GM12878 (cell line): Measurements from ENCODE around the gene RBBP5. TPM values are rescaled to one million over a fixed set of nuclear protein-coding genes. Genes with fewer than 3 reads are reported as not detected.

Experiments used
- ATAC-seq: fragments of 200-7000 bp; cut with Tn5 transposase; 3 replicates; pipeline ENCODE4 v1.9.1; 2020; ENCODE audit warnings: mild to moderate bottlenecking, moderate library complexity
- BruUV-seq: library from RNA; stranded (reverse); fragments of 400-500 nt; replicated peaks from 2 replicates; lab custom pipeline; 2021; lab: Mats Ljungman, UMichigan
- CTCF ChIA-PET: fragments of 300-600 bp; sonication (Branson Sonifier 250); formaldehyde crosslinking; extraction: SDS; loops from one replicate; lab custom pipeline; 2021; ENCODE audit warnings: inconsistent platforms; lab: Yijun Ruan, JAX
- POLR2A ChIA-PET: fragments of 350-600 bp; formaldehyde crosslinking; extraction: SDS; loops from one replicate; lab custom pipeline; 2021; ENCODE audit warnings: inconsistent platforms; lab: Charles Lee
- RAD21 ChIA-PET: fragments of 300-600 bp; sonication (Branson Sonifier 250); formaldehyde crosslinking; loops from one replicate; lab custom pipeline; 2023; ENCODE audit warnings: antibody characterized with exemption; ENCODE audit not compliant: unreplicated experiment; lab: Charles Lee
- SMC1A ChIA-PET: fragments of 300-600 bp; sonication (Branson Sonifier 250); formaldehyde crosslinking; loops from one replicate; lab custom pipeline; 2023; ENCODE audit not compliant: unreplicated experiment, uncharacterized antibody; lab: Charles Lee
- DNase-seq: peaks from one replicate; pipeline ENCODE4 v3.0.0-alpha.2; 2011; ENCODE audit warnings: low read depth, low spot score
- FAIRE-seq: peaks from 3 replicates; lab custom pipeline; 2011; peaks lifted over from hg19 to GRCh38; lab: Jason Lieb, UNC
- H2AFZ ChIP-seq: 2 replicates; pipeline ENCODE4 v1.6.0; 2011; ENCODE audit warnings: low read depth, low read length, control low read depth; ENCODE audit not compliant: control insufficient read depth
- H3K27ac ChIP-seq: 2 replicates; pipeline ENCODE4 v1.5.1; 2011; ENCODE audit warnings: control low read depth; ENCODE audit not compliant: control insufficient read depth, insufficient read depth
- H3K27me3 ChIP-seq, 2 experiments: replicated peaks in 1 of 2; 2 replicates each; pipeline versions ENCODE4 v1.6.0 to v1.6.1; 2011; ENCODE audit warnings: low read length in 1 of 2; ENCODE audit not compliant: control insufficient read depth in 2 of 2, insufficient read depth in 2 of 2
- H3K36me3 ChIP-seq, 2 experiments: 2 replicates each; pipeline ENCODE4 v1.5.1; 2011; ENCODE audit warnings: low read length in 1 of 2; ENCODE audit not compliant: control insufficient read depth in 2 of 2, insufficient read depth in 2 of 2
- H3K4me1 ChIP-seq: 2 replicates; pipeline ENCODE4 v1.6.1; 2011; ENCODE audit warnings: mild to moderate bottlenecking, low read length, moderate library complexity, mixed read lengths; ENCODE audit not compliant: control insufficient read depth, insufficient read depth
- H3K4me2 ChIP-seq: 2 replicates; pipeline ENCODE4 v1.6.0; 2011; ENCODE audit warnings: control low read depth; ENCODE audit not compliant: control insufficient read depth, insufficient read depth
- H3K4me3 ChIP-seq: fragments of 200-600 bp; sonication (generic); 2 replicates; pipeline ENCODE4 v1.5.1; 2016
- H3K79me2 ChIP-seq: 2 replicates; pipeline ENCODE4 v1.6.0; 2011; ENCODE audit warnings: low read length; ENCODE audit not compliant: control insufficient read depth, insufficient read depth
- H3K9ac ChIP-seq: 2 replicates; pipeline ENCODE4 v1.8.0; 2011; ENCODE audit warnings: low read length, control low read depth, mixed read lengths; ENCODE audit not compliant: control insufficient read depth, insufficient read depth
- H3K9me3 ChIP-seq: replicated peaks from 3 replicates; pipeline ENCODE4 v1.5.1; 2011; ENCODE audit warnings: mild to moderate bottlenecking, low read length; ENCODE audit not compliant: control insufficient read depth, insufficient read depth
- H4K20me1 ChIP-seq: 2 replicates; pipeline ENCODE4 v1.6.0; 2011; ENCODE audit not compliant: control insufficient read depth, insufficient read depth
- CREM ChIP-seq: IDR thresholded peaks from 2 replicates; pipeline ENCODE4 v1.6.1; 2014; ENCODE audit warnings: antibody characterized with exemption, low read depth
- EED ChIP-seq: sonication (generic); IDR thresholded peaks from 2 replicates; pipeline ENCODE4 v1.6.1; 2016; ENCODE audit warnings: antibody characterized with exemption, low read depth
- GATAD2B ChIP-seq: fragments of 450-650 bp; conservative IDR thresholded peaks from 2 replicates; pipeline ENCODE4 v1.6.1; 2017; ENCODE audit warnings: low read depth, mild to moderate bottlenecking, moderate library complexity
- LARP7 ChIP-seq: fragments of 450-650 bp; IDR thresholded peaks from 2 replicates; pipeline ENCODE4 v1.6.1; 2017; ENCODE audit warnings: mild to moderate bottlenecking
- MTA3 ChIP-seq: IDR thresholded peaks from 2 replicates; pipeline ENCODE4 v1.6.1; 2012; ENCODE audit warnings: low read length, inconsistent platforms, borderline replicate concordance
- PAX8 ChIP-seq: fragments of 450-650 bp; IDR thresholded peaks from 2 replicates; pipeline ENCODE4 v1.6.1; 2017; ENCODE audit warnings: mild to moderate bottlenecking, moderate library complexity
- POLR2AphosphoS5 ChIP-seq: IDR thresholded peaks from 2 replicates; pipeline ENCODE4 v1.6.1; 2011; ENCODE audit warnings: mild to moderate bottlenecking, low read length, inconsistent platforms
- SKIL ChIP-seq: fragments of 450-650 bp; IDR thresholded peaks from 2 replicates; pipeline ENCODE4 v1.6.1; 2017; ENCODE audit warnings: mild to moderate bottlenecking, low read depth, inconsistent platforms; ENCODE audit not compliant: poor library complexity, severe bottlenecking
- SRF ChIP-seq, 2 experiments: IDR thresholded peaks; 2 replicates each; pipeline ENCODE4 v1.6.1; 2011; ENCODE audit warnings: low read depth in 2 of 2, low read length in 2 of 2, mild to moderate bottlenecking in 1 of 2, moderate library complexity in 1 of 2
- ZBTB4 ChIP-seq: fragments of 450-650 bp; formaldehyde crosslinking; IDR thresholded peaks from 2 replicates; pipeline ENCODE4 v1.4.0; 2022; ENCODE audit warnings: mild to moderate bottlenecking, moderate library complexity
- WGBS: methylation state at CpG from one replicate; pipeline ENCODE4 v1.1.6; 2016; ENCODE audit warnings: low lambda C conversion rate; ENCODE audit not compliant: insufficient replicate concordance, insufficient coverage; ENCODE audit errors: missing lambda C conversion rate; 5-methylcytosine and 5-hydroxymethylcytosine counted together
- in situ Hi-C: fragments of 300-500 bp; cut with MboI; formaldehyde crosslinking; loops from 9 replicates; pipeline ENCODE4 v1.14.3; 2018; ENCODE audit warnings: mixed read lengths
- intact Hi-C: fragments of 100-400 bp; cut with micrococcal nuclease; formaldehyde crosslinking; loops from one replicate; pipeline ENCODE4 v1.14.2; 2022; ENCODE audit not compliant: unreplicated experiment
- polyA plus RNA-seq, 11 experiments: library from polyadenylated mRNA; depleted of rRNA in 4 of 11; unstranded in 6 of 11; stranded (reverse) in 5 of 11; fragments of >200 nt; fragmentation: Nextera tagmentation in 4 of 11; fragmentation: Illumina TruSeq in 1 of 11; extraction: Ambion mirVana in 4 of 11; extraction: Trizol in 1 of 11; gene quantifications; 1 replicate in 1 of 11; 2 replicates in 10 of 11; pipeline versions ENCODE4 v1.2.1 to v1.2.3, GENCODE V29; 2011 to 2016; ENCODE audit warnings: inconsistent platforms in 2 of 11, missing spikeins in 2 of 11, low read depth in 1 of 11
- total RNA-seq, 4 experiments: library from RNA; depleted of rRNA in 3 of 4; stranded (reverse); fragments of >200 nt in 3 of 4; fragmentation: Illumina TruSeq in 1 of 4; extraction: Trizol in 1 of 4; gene quantifications; 2 replicates each; pipeline versions ENCODE4 v1.2.1 to v1.2.3, GENCODE V29; 2013 to 2021
- TF ChIP-seq, protein P1 (sequence below): IDR thresholded peaks from 2 replicates; pipeline ENCODE4 v1.6.1; 2012; ENCODE audit warnings: low read length, inconsistent platforms
- TF ChIP-seq, protein P2 (sequence below): fragments of 450-650 bp; IDR thresholded peaks from 2 replicates; pipeline ENCODE4 v1.6.1; 2018; ENCODE audit warnings: mild to moderate bottlenecking, low read depth, moderate library complexity; ENCODE audit not compliant: partially characterized antibody

Gene RBBP5
- total and polyA plus RNA-seq, 10 of the 15 experiments (the other 5 are each of a cell fraction or from before 2014, with no cell fraction given): 10.0 to 20.6 (median 14.8) TPM

- intact Hi-C loops (no loop called here), in situ Hi-C loops (no loop called here)
- ChIA-PET SMC1A (no interaction called here), CTCF (interaction anchor here (0.6 to 8.9 kb wide), 4 partner anchors 12 to 67 kb away, joined by 3 to 65 read pairs (median 4); no protein-coding TSS in a partner anchor), RAD21 (interaction anchor here (0.9 kb wide), 1 partner anchor 255 kb away, joined by 3 read pairs; no protein-coding TSS in a partner anchor), POLR2A (no interaction called here)
- ATAC-seq (no peak), FAIRE-seq (no peak), DNase-seq (no peak)
- Histone ChIP-seq H3K4me2 (no peak overlapping the region), H3K27me3 (no peaks in the 10 kb centered on the region), H3K27ac (no peak overlapping the region), H3K9me3 (no peaks in the 10 kb centered on the region), H2AFZ (no peak overlapping the region), H3K4me1 (no peaks in the 10 kb centered on the region), H4K20me1 (no peaks in the 10 kb centered on the region), H3K4me3 (no peak overlapping the region), H3K36me3 (no peaks in the 10 kb centered on the region), H3K9ac (no peak overlapping the region), H3K79me2 (no peaks in the 10 kb centered on the region)
- WGBS: 64% methylated on average over 7 of the region's 7 CpGs
- BruUV-seq: no TSS peak
- TF ChIP-seq MTA3: no peak
- TF ChIP-seq PAX8: no peak
- TF ChIP-seq EED: no peak
- TF ChIP-seq CREM: no peak
- TF ChIP-seq LARP7: no peak
- TF ChIP-seq ZBTB4 (CRISPR knock-in tag): no peak
- TF ChIP-seq, protein P1, sequence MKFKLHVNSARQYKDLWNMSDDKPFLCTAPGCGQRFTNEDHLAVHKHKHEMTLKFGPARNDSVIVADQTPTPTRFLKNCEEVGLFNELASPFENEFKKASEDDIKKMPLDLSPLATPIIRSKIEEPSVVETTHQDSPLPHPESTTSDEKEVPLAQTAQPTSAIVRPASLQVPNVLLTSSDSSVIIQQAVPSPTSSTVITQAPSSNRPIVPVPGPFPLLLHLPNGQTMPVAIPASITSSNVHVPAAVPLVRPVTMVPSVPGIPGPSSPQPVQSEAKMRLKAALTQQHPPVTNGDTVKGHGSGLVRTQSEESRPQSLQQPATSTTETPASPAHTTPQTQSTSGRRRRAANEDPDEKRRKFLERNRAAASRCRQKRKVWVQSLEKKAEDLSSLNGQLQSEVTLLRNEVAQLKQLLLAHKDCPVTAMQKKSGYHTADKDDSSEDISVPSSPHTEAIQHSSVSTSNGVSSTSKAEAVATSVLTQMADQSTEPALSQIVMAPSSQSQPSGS: no peak
- TF ChIP-seq, protein P2, sequence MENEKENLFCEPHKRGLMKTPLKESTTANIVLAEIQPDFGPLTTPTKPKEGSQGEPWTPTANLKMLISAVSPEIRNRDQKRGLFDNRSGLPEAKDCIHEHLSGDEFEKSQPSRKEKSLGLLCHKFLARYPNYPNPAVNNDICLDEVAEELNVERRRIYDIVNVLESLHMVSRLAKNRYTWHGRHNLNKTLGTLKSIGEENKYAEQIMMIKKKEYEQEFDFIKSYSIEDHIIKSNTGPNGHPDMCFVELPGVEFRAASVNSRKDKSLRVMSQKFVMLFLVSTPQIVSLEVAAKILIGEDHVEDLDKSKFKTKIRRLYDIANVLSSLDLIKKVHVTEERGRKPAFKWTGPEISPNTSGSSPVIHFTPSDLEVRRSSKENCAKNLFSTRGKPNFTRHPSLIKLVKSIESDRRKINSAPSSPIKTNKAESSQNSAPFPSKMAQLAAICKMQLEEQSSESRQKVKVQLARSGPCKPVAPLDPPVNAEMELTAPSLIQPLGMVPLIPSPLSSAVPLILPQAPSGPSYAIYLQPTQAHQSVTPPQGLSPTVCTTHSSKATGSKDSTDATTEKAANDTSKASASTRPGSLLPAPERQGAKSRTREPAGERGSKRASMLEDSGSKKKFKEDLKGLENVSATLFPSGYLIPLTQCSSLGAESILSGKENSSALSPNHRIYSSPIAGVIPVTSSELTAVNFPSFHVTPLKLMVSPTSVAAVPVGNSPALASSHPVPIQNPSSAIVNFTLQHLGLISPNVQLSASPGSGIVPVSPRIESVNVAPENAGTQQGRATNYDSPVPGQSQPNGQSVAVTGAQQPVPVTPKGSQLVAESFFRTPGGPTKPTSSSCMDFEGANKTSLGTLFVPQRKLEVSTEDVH: no peak
- no peak for TF ChIP-seq GATAD2B
- TF ChIP-seq SRF (IDR thresholded peaks at IDR 0.05; ENCODE audit: low read depth in 2 of 2, low read length in 2 of 2): no peak
- no peak for TF ChIP-seq SKIL
- TF ChIP-seq POLR2AphosphoS5: no peak
Observed at GRCh38 chr1:205074513-205074912, 47.3 kb downstream of the RBBP5 start.
